Mononuclear cell (primary cell): ENCODE results near the gene CAMSAP1. TPM values are rescaled to one million over a fixed set of nuclear protein-coding genes. Genes with fewer than 3 reads are reported as not detected.

ENCODE experiments used
- H3K27me3 ChIP-seq: 2 replicates; pipeline ENCODE4 v1.6.0; 2011; ENCODE audit warnings: low read length, control low read depth; ENCODE audit not compliant: insufficient read depth
- H3K4me1 ChIP-seq: 2 replicates; pipeline ENCODE4 v1.5.1; 2011; ENCODE audit warnings: mild to moderate bottlenecking, low read length, control low read depth; ENCODE audit not compliant: insufficient read depth
- H3K4me3 ChIP-seq: 2 replicates; pipeline ENCODE4 v1.5.1; 2011; ENCODE audit warnings: mild to moderate bottlenecking, low read length, moderate library complexity
- H3K9me3 ChIP-seq: 2 replicates; pipeline ENCODE4 v1.5.1; 2011; ENCODE audit warnings: low read depth, mild to moderate bottlenecking, control low read depth, low read length
- total RNA-seq: library from RNA; depleted of rRNA; stranded (reverse); fragments of >200 nt; gene quantifications from one replicate; pipeline ENCODE4 v1.2.3, GENCODE V29; 2012

Gene CAMSAP1
- total RNA-seq, 1 donor = 17.2 TPM

DNA sequence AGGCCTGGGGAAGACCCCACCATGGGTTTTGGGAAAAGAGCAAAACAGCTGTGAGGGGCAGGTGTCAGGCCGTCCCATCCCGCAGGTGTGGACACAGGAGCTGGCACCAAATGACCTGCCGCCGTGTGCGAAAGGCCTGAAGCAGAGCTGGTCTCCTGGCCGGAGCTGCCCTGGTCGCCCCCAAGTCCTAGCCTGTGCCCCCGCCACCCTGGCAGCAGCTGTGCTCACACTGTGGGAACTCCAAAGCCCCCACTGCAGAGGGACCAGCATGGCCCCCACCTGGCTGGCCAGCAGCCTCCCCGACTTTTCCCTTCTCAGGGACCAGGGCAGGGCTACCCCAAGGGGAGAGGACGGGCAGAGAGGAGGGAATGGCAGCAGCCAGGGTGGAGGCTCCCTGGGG, 117.0 kb downstream of the CAMSAP1 start:
- Histone ChIP-seq H3K9me3 (no peaks in the 10 kb centered on the region), H3K4me1 (no peaks in the 10 kb centered on the region), H3K27me3 (no peaks in the 10 kb centered on the region), H3K4me3 (no peak overlapping the region)

DNA sequence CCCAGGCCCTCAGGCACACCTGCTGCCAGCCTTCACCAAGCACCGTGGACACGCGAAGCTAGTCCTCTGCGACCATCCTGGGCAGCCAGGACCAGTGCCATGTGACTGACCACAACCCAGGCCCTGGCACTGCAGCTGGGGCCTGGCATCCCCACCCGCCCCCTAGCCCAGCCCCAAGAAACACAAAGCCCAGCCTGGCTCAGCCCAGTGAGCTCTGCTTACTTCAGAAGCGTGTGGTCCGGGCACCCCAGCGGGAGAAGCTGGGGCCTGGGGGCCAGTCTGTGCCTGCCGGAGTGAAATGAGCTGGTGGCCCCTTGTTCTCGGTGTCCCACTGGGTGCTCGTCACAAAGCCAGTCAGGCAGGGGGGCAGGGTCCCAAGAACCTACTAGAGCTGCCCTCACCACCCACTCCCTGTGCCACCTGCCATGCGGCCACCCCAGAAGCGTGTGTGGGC, 117.5 kb downstream of the CAMSAP1 start:
- no peaks in the 10 kb centered on the region for H3K4me1 ChIP-seq
- H3K4me3 ChIP-seq = no peak overlapping the region
- no peaks in the 10 kb centered on the region for H3K9me3 ChIP-seq
- no peaks in the 10 kb centered on the region for H3K27me3 ChIP-seq

DNA sequence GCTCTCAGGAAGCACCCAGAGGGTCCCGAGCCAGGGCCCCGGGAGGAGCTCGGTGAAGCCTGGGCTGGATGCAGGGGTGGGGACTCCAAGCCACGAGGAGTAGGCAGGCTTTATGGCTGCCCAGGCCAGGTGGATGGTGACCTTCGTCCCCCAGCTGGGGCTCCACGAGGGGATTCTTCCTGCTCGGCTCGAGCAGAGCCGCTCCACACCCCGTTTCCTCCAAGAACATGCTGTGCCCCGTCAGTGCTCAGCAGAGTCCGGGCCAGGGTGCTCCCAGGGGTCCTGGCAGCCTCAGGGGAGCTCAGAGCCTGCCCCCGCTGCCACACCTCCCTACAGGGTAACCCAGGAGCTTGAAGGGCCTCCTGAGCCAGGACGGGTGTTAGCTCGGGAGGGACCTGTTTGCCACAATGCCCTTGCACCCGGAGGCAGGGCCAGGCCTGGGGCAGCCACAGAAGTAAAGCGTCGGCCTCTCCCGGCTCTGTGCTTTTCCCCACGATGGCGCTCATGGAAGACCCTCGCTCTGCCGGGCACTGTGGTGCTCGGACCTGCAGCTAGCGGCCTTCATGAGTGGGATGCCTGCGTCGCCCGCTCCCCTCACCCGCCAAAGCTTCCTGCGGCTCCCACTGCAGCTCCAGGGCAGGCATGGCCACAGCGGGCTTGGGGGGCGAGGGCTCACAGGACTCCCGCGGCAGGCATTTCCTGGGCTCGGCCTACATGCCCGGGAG, 118.6 kb downstream of the CAMSAP1 start:
- Histone ChIP-seq H3K9me3 (no peaks in the 10 kb centered on the region), H3K4me1 (no peaks in the 10 kb centered on the region), H3K27me3 (no peaks in the 10 kb centered on the region), H3K4me3 (no peak overlapping the region)

DNA sequence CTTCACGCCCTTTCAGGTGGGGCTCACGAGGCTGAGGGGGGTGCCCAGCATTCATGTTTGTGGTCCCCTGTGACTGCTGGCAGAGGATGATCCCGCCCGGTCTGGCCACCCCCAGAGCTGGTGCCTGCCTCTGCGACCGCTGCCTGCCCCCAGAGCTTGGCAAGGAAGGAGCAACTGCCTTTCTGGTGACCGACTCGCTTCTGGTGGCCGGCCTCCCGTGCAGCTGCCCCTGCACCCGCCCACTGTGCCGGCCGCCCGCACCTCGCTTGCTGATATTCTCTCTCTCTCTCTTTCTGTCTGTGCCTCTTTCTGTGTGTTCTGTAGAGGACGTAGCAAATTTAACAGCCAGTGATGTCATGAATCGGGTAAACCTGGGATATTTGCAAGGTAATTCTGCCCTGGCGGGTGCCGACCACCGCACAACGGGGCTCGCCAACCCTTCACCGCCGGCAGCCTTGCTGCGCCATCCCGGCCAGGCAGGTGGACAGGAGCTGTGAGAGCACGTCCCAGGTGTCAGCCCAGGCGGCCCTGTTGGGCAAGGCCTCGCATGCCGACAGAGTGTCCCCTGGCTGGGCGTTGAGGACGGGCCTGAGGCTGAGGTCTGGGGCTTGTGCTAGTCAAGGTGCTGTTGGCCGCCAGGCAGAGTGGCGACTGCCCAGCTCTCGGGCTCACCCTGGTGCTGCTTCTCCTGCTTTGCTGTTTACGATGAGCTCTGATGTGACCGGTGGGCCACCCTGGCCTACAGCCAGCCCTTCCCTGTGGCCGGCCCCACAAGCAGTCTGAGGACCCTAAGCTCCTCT, 119.4 kb downstream of the CAMSAP1 start:
- H3K9me3 ChIP-seq = no peaks in the 10 kb centered on the region
- H3K4me1 ChIP-seq = no peaks in the 10 kb centered on the region
- no peaks in the 10 kb centered on the region for H3K27me3 ChIP-seq
- no peak overlapping the region for H3K4me3 ChIP-seq

DNA sequence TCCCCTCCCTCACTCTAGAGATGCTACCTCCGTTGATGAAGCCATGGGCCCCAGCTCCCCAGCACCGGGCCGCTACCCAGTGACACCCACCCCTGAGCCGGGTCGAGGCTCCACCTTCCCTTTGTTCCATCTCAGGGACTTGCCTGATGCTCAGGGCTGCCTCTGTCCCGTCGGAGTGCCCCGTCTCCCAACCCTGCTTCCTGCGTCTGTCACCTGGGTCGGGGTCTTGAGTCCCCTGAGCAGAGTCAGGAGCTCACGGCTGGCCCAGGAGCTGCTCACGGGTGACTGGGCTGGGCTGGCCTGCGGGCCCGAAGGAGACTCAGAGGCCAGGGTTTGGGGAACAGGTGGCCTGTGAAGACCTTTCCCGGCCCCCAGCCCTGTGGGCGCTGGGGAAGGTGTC, 120.0 kb downstream of the CAMSAP1 start:
- Histone ChIP-seq H3K4me3 (no peak overlapping the region), H3K4me1 (no peaks in the 10 kb centered on the region), H3K9me3 (no peaks in the 10 kb centered on the region), H3K27me3 (no peaks in the 10 kb centered on the region)

DNA sequence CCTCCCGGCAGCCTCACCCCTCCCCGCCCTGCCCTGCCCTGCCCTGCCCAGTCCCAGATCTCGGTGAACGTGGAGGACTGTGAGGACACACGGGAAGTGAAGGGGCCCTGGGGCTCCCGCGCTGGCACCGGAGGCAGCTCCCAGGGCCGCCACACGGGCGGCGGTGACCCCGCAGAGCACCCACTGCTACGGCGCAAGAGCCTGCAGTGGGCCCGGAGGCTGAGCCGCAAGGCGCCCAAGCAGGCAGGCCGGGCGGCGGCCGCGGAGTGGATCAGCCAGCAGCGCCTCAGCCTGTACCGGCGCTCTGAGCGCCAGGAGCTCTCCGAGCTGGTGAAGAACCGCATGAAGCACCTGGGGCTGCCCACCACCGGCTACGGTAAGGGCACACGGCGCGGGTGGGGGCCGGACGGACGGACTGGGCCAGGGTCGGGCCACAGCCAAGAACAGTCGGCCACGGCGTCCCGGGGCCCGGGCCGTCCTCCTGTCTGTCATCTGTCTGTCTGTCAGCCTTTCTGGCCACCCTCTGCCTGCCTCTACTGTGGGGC, 121.1 kb downstream of the CAMSAP1 start:
- no peaks in the 10 kb centered on the region for H3K27me3 ChIP-seq
- H3K4me1 ChIP-seq = no peaks in the 10 kb centered on the region
- H3K4me3 ChIP-seq = no peak overlapping the region
- H3K9me3 ChIP-seq = no peaks in the 10 kb centered on the region

DNA sequence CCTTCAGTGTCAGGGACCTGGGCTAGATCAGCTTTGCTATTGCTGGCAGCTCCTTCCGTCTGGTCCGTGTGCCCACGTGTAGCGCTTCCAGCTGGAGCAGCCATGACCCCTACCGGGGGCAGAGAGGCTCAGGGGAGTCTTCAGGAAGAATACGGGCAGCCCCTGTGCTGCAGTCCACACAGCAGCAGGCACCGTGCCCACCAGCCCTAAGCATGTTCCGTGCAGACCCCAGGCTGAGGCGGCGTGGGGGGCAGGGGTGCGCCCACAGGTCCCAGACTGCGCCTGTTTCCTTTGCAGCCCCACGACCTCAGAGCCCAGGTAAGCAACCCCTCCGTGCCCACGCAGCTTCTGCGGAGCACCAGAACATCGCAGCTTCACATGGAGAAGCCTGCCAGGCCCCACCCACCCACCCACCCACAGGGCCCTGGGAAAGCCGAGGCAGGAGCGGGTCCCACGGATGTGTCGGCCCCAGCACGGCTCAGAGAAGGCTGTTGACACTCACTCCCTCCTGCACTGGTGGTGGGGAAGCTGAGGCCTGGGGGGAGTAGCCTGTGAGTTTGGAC, 122.3 kb downstream of the CAMSAP1 start:
- H3K9me3 ChIP-seq = no peaks in the 10 kb centered on the region
- no peaks in the 10 kb centered on the region for H3K4me1 ChIP-seq
- no peaks in the 10 kb centered on the region for H3K27me3 ChIP-seq
- no peak overlapping the region for H3K4me3 ChIP-seq

DNA sequence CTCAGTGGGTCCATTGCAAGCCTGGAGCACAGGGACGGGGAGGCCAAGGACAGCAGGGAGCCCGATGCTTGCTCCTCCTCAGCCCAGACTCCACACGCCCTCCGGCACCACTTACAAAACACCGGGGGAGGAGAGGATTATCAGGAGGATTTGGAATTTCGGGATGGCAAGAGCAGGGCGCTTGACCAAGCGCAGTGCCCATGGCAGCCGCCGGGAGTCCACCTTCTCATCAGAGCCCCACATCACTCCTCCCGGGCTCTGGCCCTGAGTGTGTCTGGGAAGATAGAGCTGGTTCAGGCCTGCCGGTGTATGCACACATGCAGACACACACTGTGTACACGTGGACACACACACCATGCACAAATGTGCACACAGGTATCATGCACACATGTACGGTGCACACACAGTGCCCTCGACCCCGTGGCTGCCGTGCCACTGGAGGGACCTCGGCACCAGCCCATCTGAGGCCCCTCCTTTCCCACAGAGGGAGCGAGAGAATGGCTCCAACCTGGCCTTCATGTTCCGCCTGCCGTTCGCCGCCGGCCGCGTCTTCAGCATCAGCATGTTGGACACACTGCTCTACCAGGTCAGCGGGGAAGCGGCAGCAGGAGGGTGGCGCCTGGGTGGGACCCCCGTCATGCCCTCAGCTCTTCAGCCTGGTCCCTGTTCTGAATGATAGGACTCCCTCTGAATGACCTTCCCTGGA, 123.7 kb downstream of the CAMSAP1 start:
- Histone ChIP-seq H3K4me1 (no peaks in the 10 kb centered on the region), H3K9me3 (no peaks in the 10 kb centered on the region), H3K27me3 (no peaks in the 10 kb centered on the region), H3K4me3 (no peak overlapping the region)

DNA sequence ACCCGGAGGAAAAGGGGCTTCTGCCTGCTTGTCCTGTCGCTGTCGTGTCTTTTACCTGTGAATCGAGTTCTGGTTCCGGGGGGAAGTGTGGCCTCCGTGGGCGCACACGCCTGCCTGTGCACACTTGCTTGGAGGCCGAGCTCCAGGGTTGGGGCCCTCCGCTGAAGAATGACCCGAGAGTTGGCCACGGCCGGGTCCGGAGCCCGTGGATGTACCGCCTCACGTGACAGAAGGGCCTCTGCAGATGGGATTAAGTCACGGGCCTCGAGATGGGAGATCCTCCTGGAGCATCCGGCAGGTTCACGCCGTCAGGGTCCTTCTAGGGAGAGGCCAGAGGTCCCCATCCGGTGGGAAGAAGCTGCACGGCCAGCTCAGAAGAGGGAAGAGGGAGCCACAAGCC, 124.4 kb downstream of the CAMSAP1 start:
- Histone ChIP-seq H3K4me1 (no peaks in the 10 kb centered on the region), H3K9me3 (no peaks in the 10 kb centered on the region), H3K27me3 (no peaks in the 10 kb centered on the region), H3K4me3 (no peak overlapping the region)

DNA sequence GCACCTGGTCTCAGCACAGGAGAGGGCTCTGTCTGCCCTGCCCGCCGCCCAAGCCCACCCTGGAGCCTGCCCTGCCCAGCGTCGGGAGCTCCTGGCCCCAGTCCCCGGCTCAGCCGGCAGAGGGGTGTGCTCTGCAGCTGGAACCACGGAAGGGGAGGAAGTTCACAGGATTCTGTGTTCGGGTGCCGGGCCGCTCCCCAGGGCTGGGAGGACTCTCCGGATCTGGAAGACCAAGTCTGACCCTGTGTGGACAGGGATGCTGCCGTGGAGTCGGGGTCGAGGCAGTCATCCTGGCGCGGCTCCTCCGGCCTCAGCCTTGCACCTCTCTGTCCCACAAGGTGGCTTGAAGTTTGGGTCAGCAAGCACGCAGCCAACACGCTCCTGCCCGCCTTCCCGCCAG, 126.7 kb downstream of the CAMSAP1 start:
- no peaks in the 10 kb centered on the region for H3K9me3 ChIP-seq
- no peaks in the 10 kb centered on the region for H3K27me3 ChIP-seq
- no peak overlapping the region for H3K4me3 ChIP-seq
- H3K4me1 ChIP-seq = no peaks in the 10 kb centered on the region

DNA sequence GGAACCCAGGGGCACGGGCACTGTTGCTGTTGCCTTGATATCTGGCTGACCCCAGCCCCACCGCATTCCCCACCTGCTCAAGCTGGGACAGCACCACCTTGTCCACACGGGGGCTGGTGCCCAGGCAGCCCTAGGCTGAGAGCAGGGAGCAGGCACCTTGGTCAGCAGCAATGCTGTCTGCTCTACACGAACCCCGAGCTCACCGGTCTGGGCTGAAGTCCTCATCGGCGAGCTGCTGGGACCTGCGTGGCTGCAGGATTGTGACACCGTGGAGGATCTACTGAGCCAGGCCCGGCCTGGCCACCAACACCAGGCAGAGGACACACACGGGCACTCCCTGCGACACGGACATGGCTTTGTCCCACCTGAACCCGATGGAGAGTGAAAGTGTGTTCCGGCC, 127.3 kb downstream of the CAMSAP1 start:
- Histone ChIP-seq H3K9me3 (no peaks in the 10 kb centered on the region), H3K27me3 (no peaks in the 10 kb centered on the region), H3K4me3 (no peak overlapping the region), H3K4me1 (no peaks in the 10 kb centered on the region)

DNA sequence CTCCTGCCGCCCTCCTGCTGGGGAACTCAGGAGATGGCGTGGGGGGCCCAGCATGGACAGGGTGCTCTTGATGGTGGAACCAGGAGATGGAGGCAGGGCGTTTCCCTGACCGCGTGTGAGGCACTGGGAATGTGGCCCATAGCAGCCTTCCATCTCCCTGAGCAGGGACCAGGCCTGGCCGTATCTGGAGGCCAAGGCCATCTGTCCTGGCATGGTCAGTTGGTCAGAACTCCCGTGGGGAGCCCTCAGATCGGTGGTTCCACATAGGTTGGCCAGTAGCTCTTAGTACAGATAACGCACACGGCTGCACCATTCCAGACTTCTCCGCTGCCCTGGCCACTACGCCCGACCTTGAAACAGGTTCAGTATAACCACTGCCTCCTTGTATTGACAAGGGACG, 127.8 kb downstream of the CAMSAP1 start:
- Histone ChIP-seq H3K9me3 (no peaks in the 10 kb centered on the region), H3K4me1 (no peaks in the 10 kb centered on the region), H3K27me3 (no peaks in the 10 kb centered on the region), H3K4me3 (no peak overlapping the region)

DNA sequence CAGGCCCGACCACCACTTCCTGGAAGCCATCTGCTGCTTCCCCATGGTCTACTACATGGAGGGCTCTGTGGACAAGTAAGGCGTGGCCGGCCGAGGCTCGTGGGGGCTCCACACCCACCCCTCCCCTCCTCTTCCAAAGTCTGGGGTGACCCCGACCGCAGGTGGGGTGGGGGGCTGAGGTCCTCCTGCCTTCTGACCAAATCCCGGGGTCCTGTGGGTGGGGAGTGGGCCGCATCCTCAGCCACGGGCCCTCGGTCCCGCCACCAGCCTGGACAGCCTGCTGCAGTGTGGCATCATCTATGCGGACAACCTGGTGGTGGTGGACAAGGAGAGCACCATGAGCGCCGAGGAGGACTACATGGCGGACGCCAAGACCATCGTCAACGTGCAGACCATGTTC, 128.9 kb downstream of the CAMSAP1 start:
- H3K9me3 ChIP-seq = no peaks in the 10 kb centered on the region
- H3K4me3 ChIP-seq = no peak overlapping the region
- no peaks in the 10 kb centered on the region for H3K27me3 ChIP-seq
- H3K4me1 ChIP-seq = no peaks in the 10 kb centered on the region

DNA sequence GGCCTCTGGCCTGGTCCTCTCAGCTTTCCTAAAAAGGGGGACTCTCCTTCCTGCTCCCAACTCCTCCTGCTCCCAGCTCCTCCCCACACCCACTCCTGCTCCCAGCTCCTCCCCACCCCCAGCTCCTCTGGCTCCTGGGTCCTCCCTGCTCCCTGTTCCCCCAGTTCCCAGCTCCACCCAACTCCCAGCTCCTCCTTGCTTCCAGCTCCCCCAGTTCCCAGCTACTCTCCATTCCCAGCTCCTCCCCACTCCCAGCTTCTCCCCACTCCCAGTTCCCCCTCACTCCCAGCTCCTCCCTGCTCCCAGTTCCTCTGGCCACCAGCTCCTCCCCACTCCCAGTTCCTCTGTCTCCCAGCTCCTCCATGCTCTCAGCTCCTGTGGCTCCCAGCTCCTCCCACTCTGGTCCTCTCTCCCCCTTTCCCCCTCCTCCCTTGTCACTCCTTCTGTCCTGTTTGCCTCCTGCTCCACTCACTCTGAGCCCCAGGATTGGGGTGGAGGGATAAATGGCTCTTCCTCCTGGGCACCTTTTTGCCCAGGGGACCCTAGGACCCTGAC, 129.6 kb downstream of the CAMSAP1 start:
- H3K4me3 ChIP-seq = no peak overlapping the region
- no peaks in the 10 kb centered on the region for H3K9me3 ChIP-seq
- H3K4me1 ChIP-seq = no peaks in the 10 kb centered on the region
- no peaks in the 10 kb centered on the region for H3K27me3 ChIP-seq
